HK-2 (cell line): Measurements from ENCODE around the gene TRMU.

ENCODE experiments used
- DNase-seq: peaks from one replicate; pipeline ENCODE4 v3.0.0-alpha.2; 2018; ENCODE audit not compliant: unreplicated experiment

The TRMU gene

DNA sequence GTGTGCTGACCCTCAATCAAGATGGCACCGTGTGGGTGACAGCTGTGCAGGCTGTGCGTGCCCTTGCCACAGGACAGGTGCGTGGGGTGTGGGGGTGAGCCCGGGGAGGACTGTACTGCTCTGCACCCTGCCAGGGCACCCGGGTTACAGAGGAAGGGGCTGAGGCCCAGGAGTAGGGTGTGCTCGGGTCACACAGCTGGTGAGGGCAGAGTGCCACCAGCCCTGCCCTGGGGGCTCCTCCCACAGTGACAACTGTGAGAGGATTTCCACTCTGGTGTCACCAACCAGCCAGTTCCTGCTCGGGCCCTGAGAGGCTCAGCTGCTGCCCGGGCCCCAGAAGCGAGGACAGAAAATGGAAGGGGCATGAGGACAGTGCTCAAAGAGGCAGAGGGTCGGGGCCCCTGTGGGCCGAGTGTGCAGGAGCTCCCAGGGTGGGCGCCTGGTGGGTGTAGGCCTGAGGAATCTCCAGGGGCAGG, 20.5 kb downstream of the TRMU start:
- DNase-seq = no peak

DNA sequence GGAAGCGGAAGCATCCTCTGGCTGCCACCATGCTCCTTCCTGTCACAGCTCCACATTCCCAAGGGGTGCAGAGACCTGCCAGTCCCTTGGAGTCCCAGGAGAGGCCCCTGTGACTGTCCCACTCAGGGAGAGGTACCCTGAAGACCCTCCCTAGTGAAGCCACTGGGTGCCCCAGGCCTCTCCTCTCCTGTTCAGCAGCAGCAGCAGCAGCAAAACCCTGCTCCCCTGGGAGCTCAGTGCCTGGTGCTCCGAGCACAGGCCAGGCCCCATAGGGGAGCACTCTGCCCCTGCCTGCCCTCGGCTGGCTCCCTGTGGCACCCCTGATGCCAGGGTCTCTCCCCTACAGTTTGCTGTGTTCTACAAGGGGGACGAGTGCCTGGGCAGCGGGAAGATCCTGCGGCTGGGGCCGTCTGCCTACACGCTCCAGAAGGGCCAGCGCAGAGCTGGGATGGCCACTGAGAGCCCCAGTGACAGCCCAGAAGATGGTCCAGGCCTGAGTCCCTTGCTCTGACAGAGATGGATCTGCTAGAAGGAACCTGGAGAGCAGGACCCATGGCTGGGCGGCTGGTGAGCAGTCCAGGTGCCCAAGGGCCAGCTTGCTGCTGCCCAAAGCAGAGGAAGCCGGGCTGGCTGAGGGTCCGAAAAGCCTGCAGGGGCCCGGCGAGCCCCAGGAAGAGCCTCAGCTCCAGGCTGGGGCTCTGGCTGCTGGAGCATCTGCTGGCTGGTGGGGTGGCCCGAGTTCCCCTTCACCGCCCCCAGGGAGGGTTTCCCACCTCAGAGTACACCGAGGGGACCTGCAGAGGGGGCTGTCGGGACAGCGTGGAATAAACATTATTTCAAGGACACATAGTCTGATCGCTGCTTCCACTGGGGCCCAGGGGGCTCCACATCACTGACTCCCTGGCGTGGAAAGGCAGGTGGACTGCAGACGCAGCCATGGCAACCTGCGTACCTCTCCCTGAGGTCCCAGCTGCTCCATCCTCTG, 21.3 kb downstream of the TRMU start:
- DNase-seq = no peak

DNA sequence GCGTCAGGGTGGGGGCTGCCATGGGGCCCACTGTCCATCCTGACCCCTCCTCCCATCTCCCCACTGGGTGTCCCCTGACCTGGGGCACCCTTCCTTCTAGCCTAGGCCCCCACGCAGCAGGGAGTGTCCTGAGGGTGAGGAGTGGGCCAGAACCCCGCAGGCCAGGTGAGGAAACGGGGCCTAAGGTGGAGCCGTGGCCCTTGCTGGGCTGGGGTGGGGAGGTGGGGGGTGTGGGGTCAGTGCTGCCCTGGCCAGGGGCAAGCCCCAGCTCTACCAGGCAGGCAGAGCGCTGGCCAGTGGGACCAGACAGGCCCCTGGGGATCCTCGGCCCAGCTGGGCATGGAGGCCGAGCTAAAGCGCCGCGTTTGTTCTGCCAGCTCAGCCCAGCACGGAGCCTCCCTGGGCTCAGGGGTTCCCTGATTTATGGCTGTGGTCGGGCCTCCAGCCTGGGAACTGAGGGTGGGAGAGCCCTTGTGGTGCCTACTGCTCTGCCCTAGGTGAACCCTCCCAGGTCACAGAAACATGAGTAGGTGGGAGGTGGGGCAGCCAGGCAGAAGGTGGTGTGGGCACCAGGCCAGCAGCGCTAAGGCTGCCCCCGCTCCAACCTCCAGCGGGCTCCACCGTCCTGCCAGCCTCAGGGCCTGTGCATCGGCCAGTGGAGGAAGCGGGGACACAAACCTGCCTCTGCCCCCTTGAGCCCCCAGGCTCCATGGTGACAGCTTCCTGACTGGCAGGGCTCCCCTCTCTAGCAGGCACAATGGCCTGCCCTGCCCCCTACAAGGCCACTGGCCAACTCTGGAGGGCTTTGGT, 22.4 kb downstream of the TRMU start:
- DNase-seq = no peak

DNA sequence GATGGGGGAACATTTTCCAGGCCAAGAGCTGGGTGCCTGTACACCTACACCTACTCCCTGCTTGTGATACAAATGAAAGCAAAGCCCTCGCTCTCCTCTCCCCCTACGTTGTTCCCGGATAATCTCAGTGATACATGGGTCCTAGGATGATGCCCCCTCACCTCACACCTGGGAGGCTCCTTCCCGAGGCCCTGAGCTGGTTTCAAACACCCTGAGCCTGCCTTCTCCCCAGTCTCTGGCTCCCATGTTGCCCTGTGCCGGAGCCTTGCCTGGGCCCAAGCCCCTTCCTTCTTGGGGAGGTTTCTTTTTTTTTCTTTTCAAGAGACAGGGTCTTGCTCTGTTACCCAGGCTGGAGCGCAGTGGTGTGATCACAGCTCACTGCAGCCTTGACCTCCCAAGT, 23.3 kb downstream of the TRMU start:
- DNase-seq = no peak

DNA sequence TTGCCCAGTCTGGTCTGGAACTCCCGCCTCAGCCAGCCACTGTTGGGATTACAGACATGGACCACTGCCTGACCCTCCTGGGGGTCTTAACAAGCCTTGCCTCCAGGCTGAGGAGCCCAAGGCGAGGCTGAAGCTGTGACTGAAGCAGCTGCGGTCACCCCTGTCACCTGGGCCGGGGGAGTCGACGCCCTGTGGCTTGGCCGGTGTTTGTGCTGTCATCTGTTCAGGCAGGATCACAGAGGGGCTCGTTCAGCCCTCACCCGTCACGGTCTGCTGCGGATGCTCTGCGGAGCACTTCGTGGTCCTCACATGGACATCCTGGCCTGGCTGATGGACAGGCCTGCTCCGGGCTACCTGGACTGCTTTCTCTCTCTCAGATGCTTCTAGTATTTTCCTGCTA, 23.8 kb downstream of the TRMU start:
- no peak for DNase-seq

DNA sequence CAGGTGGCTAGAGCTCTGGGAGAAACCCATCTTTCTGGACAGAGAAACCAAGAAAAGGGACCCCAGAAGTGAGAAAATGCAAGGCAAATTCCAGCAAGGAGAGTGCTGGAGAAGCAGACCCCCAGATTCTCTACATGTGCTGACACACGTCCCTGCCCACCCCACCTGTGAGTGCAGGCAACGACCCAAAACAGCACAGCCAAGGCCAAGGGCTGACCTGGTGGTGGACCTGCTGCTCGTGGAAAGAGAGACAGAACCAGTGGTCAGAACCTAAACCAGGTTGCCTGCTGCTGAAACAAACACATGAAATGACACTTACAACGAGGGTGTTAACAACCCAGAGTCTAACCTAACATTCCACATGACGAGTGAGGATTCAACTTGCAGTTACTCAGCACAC, 24.6 kb downstream of the TRMU start:
- DNase-seq = no peak

DNA sequence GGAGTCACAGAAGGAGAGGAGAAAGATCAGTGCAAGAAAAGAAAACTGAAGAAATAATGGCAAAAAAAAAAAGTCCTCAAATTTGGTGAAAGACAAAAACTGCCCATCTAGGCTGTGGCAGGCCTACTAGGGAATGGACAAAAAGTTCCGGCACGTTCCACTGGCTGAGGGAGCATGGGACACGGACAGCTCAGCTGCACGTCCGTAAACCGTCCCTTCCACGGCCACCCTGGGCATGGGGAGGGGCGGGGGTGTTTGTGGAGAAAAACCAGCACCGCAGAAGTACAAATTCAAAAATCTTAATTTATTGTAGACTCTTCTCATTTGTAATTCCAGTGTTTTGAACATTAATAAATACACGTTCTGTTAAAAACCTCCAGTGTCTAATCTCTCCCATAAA, 25.4 kb downstream of the TRMU start:
- no peak for DNase-seq

DNA sequence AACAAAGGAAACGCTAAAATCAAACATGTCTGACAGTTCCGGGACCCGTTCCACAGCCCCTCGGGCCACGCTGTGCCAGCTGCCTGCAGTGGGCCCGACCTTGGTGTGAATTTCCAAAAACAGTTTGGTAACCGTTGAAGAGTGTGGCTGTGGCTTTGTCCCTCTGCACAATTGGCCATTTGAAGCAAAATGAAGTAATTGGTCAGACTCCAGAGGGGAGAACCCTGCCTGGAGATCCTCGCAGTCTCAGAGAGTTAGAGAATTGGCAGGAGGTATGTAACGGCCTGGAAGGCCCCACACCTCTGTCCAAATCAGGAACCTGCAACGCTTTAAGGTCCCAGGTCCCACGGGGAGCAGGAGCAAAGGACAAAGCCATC, 26.3 kb downstream of the TRMU start:
- DNase-seq = no peak

DNA sequence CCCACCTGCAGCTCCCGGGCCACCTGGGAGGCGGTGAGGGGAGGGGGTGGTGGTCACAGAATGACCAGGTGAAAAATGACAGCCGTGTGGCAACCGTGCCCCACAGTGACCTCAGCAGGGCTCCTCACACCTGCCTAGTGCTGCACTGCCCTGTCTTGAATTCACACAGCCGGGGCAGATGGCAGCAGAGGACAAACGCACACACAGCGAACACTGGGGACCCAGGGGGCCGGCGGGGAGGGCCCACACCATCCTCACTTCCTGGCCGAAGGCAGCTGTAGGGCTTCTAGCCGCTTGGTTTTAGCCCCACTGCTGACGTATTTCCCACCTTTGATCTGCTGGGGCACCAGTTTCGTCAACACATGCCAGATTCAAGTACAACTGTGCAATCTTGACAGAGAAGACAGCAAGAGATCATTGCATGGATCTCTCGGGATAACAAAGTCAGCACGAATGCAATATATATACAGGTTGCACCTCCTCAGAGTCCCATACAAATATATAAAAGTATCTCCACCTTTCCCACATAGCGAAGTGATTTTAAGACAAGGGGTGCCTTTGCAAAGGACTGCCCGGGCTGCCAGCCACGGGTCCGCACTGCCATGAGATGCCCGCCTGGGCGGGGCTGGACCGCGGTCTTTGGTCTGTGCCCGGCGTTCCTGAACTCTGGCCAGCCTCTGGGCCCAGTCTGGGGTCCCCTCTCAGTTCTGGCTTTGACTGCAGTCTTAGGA, 26.9 kb downstream of the TRMU start:
- no peak for DNase-seq

DNA sequence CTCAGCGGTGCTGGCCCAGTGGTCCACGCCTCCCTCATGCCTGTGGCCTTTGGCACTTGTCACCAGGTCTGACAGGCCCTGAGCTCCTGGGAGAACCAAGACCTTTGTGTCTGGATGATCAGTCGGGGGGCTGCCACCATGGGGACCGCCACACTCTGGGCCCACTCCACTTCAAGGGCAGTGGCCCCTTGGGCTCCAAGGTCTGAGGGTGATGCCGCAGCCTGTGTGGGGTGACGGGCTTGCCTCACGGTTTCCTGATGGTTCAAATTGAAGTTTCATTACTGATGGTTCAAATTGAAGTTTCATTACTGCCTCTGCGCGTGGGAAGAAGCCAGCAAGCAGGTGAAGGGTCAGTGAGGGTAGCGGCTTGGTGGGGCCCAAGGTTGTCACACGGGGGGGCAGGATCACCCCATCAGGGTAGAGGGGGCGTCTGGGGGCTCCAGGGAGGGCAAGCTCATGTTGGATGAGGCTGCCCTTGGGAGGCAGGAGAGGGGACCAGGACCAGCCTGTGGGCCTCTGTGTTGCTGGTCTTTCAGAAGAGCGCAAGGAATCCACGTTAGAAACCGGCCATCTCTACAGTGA, 27.5 kb downstream of the TRMU start:
- DNase-seq = no peak

DNA sequence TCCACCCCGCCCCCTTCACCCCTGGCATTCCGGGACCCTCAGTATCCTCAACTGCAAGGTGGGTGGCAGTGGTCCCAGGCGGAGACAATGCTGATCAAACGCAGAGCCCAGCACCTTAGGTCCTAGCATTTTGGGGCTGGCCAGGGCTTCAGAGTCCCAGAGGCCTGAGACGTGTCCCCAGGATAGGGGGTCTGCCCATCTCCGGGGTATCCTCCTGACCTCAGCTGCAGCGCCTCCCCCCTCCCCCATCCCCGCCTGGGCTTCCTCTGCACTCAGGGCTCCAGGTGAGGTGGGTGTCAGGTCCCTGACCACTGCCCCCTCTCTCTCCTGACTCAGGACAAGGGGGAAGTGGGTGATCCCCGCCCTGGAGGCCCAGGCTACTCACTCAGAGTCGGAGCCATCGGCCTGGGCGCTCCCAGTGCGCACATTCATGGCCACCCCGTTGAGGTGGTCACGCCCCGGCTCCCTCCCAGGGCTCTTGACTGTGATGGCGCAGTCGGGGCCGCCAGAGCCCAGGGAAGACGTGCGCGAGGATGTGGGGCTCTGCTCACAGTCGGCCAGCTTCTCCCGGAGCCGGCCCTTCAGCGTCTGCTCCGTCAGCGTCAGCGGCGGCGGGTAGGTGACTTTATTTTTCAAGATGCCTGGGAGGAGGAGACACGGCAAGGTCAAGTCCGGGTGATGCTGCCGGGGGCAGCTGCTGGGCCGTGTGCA, 28.3 kb downstream of the TRMU start:
- no peak for DNase-seq

DNA sequence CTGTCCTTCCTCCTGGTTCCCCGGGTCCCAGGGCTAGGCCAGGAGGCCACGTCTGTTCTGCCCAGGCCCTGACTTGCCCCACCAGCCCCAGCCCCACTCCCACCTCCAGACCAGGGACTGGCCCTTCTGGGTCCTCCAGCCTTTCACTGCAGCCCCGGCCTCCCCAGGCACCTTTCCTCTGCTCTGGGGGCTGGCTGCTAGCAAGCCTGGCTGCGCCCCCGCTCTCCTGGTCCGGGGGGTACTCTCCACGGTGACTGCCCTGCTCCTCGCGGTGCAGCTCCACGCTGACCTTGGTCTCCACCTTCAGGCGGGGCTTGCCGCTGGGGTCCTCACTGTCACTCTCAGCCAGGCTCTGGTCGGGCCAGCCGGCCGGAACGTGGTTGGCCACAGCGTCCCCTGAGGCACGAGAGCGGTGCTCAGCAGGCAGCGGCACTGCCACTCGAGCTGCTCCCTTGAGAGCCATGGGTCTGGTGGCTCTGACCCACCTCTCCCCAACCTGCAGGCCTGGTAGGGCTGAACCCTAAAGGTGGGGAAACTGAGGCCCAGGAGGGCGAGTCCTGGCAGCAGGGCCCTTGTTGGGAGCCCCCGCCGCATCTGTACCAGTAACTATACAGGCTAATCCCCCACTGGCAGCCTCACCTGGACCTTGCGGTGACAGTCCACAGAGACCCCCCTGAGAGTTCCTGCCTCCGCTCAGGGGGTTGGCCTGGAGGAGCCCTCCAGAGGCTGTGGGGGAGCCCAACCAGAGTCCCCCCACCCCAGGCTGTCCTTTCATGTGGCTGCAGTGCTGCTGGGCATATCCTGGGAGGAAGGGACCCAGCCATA, 29.0 kb downstream of the TRMU start:
- DNase-seq = no peak

DNA sequence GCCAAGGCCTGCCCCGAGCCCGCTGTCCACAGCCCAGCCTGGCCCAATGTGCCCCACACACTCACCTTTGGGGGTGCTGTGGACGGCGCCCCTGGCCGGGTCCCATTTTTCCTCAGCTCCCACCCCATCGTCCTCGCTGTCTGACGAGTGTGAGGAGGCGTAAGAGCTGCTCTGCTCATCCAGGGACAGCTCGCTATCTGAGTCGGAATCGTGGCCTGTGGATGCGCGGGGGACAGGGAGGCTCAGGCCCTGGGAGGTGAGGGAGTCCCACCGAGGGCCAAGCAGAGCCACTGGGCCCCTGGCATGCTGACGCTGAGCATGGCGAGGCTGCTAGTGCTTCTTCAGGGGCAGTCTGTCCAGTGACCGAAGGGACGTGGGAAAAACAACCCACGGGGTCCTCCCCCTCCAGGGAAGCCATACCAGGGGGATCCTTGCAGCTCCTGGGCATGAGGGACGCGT, 29.7 kb downstream of the TRMU start:
- DNase-seq = no peak

DNA sequence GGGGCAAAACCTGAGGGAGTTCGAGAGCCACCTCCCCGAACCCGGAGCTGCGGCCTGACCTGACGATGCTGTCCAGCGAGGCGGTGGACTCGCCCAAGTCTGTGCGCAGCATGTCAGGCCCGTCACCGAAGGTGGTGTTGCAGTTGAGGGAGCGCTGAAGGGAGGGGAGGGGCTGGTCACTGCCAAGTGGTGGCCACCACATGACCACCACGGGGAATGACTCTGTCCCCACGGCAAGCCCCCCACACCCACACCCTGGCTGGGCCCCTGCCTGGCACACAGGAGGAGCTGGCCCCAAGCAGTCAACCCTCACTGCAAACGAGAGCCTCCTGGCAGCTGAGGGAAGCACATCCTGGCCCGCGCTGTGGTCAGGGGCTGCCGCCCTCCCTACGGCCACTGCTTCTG, 30.8 kb downstream of the TRMU start:
- no peak for DNase-seq

DNA sequence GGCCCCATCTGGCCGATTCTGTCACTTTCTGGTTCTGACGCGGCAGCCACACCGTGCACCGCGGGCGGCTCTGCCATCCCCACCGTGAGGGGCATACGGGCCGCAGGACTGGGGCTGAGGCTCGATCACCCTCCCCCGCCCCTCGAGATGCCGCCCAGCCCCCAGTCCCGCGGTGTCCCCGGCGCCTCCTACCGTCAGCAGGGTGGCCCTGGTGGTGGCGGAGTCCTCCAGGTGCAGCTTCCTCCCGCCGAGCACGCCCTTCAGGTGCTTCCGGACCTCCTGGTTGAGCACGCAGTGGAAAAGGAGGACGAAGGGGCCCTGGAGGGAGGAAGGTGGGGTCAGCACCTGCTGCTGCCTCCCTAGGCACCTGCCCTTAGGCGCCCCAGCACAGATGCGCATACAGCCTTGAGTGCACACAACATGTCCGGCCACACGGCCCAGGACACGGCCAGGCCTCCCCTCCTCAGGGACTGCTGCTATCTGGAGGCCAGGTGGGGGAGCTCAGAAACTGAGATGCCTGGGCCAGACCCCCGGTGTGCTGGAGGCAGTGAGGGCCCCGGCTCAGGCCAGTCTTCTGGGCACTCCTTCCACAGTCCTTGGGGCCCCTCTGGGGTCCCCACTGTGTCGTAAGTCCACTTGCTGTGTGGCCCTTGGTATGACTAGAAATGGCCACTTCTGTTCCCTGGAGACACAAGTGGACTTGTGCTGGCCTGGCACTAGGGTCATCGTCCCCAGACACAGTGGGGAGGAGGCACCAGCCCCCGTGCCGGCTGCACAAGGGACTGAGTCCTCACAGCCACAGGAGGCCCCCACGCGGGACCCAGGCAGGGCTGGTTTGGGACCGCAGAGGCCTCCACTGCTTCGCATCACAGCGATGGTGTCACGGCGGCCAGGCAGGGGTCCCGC, 31.5 kb downstream of the TRMU start:
- no peak for DNase-seq

DNA sequence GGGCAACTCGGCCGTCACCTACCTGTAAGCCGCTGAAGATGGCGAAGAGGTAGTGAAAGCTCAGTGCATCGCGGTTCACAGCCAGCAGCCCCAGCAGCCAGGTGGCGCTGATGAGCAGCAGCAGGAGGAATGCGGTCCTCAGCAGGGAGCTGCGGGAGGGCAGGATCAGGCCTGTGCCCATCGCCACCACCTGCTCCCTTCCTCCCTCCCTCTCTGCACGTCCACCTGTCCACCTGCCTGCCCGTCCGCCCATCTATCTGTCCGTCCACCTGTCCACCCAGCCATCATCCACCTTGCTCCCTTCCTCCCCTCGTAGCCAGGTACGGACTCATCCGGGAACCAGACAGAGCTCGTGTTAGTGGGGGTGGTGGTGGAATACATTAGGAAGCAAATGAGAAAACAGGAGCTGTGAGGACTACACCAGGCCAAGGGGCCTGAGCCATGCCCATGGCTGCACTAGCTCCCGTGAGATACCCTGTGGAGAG, 32.2 kb downstream of the TRMU start:
- no peak for DNase-seq

DNA sequence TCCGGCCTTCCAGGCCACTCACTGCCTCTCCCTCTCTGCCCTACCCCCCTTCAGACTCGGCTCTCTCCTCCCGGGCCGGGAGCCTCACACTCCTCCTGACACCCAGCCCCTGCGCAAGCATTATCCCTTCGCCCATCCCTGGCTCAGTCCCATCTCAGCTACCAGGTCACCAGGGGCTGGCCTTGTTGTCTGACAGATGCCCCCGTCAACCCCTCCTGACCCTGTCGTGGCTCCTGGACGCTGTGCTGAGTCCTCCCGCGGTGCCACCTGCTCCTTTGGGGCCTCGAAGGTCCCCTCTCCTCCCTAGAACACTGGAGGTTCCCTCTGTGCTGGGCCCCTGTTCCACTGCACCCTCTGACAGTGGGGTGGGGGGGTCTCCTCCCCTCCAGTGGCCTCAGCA, 32.9 kb downstream of the TRMU start:
- DNase-seq = no peak

DNA sequence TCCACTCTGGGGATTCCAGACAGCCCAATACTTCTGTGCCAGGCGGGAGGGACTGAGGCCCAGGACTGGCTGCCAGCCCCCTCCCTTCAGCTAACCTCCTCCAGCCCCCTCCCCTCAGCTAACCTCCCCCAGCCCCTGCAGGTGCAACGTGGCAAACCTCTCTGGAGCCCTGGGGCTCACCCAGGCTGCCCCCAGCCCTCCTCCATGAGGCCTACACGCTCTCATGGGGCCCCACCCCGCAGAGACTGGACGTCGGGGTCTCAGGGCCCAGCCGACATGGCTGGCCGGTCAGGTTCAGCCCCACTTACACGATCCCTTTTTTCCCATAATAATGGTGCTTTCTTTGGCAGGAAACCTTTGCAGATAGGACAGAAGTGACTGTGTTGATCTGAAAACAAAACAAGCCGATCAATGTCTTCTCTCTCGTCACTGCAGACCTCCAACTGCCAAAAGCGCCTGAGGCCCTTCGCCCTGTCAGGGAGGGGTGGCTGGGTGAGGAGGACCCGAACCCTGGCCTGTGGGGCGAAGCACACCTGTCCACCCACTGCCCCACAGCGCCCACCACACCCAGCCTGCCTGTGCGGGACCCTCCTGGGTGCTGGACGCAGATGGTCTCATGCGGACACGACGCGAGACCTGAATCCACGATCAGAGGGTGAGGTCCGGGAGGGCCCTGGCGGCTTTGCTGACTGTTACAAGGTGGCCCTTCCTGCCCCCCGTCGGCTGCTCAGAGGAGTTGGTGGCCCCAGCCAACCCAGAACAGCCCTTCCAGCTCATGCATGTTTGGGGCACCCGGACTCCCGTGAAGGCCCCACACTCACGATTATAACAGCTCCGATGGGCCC, 33.6 kb downstream of the TRMU start:
- no peak for DNase-seq
